Left lung (tissue), 10 donors: Measurements from ENCODE around the gene LNX1. TPM values are rescaled to one million over a fixed set of nuclear protein-coding genes. Genes with fewer than 3 reads are reported as not detected.

Source experiments
- ATAC-seq: fragments of 200-7000 bp; cut with Tn5 transposase; one replicate; pipeline ENCODE4 v1.9.1; 2020; ENCODE audit warnings: moderate library complexity
- DNase-seq, 4 donors: peaks; one replicate each; pipeline ENCODE4 v3.0.0-alpha.2; 2013 to 2020
- H3K27ac ChIP-seq, 2 donors: fragments of 200-600 bp; sonication (generic) in 1 of 2; one replicate each; pipeline versions ENCODE4 v1.5.0 to v1.8.0; 2020 to 2021
- H3K27me3 ChIP-seq, 2 donors: fragments of 200-600 bp; sonication (generic) in 1 of 2; one replicate each; pipeline versions ENCODE4 v1.5.0 to v1.8.0; 2020 to 2021
- H3K36me3 ChIP-seq, 2 donors: fragments of 200-600 bp; sonication (generic) in 1 of 2; one replicate each; pipeline versions ENCODE4 v1.5.0 to v1.8.0; 2020 to 2021
- H3K4me1 ChIP-seq, 2 donors: fragments of 200-600 bp; one replicate each; pipeline ENCODE4 v1.8.0; 2021
- H3K4me3 ChIP-seq, 2 donors: fragments of 200-600 bp; sonication (generic) in 1 of 2; one replicate each; pipeline versions ENCODE4 v1.5.0 to v1.8.0; 2020 to 2021; ENCODE audit warnings: mild to moderate bottlenecking in 1 of 2
- H3K9me3 ChIP-seq, 2 donors: fragments of 200-600 bp; sonication (generic) in 1 of 2; one replicate each; pipeline versions ENCODE4 v1.5.0 to v1.8.0; 2020 to 2021
- CTCF ChIP-seq, 2 donors: fragments of 200-600 bp; sonication (generic) in 1 of 2; IDR thresholded peaks; one replicate each; pipeline versions ENCODE4 v1.5.0 to v1.8.0; 2021; ENCODE audit warnings: antibody characterized with exemption in 2 of 2
- intact Hi-C, 2 donors: fragments of 100-400 bp; cut with DNase I; formaldehyde crosslinking; loops; one replicate each; pipeline versions ENCODE4 v1.11.2 to v1.14.2; 2022
- polyA plus RNA-seq, 6 donors: library from polyadenylated mRNA; unstranded; fragments of 120-200 nt; gene quantifications; one replicate each; pipeline ENCODE4 v1.2.1, GENCODE V29; 2013; ENCODE audit not compliant: insufficient read length in 6 of 6
- total RNA-seq, 2 donors: library from RNA; stranded (reverse); fragmentation: NEBNext Ultra II Directional; extraction: Animal tissue kit (Norgen Biotek cat#: 25700); gene quantifications; one replicate each; pipeline ENCODE4 v1.2.1, GENCODE V29; 2021
- donor health status: DM: no; HTN: yes; CAD: no.
- donor health status: DM: no; HTN: no; CAD: no.

Gene LNX1
- total and polyA plus RNA-seq, 8 donors, result 2.5 to 4.4 (median 3.6) TPM

GRCh38 chr4:53598483-53598882 lies 7.2 kb upstream of the LNX1 start:
- Histone ChIP-seq H3K4me3 (no peak overlapping the region), H3K27ac (no peak overlapping the region), H3K27me3 (no peaks in the 10 kb centered on the region), H3K9me3 (no peaks in the 10 kb centered on the region), H3K4me1 (no peaks in the 10 kb centered on the region), H3K36me3 (no peaks in the 10 kb centered on the region)
- ATAC-seq, result no peak
- DNase-seq, result no peak
- TF ChIP-seq CTCF (IDR thresholded peaks at IDR 0.05), result no peak
- intact Hi-C loops, result no loop called here

DNA sequence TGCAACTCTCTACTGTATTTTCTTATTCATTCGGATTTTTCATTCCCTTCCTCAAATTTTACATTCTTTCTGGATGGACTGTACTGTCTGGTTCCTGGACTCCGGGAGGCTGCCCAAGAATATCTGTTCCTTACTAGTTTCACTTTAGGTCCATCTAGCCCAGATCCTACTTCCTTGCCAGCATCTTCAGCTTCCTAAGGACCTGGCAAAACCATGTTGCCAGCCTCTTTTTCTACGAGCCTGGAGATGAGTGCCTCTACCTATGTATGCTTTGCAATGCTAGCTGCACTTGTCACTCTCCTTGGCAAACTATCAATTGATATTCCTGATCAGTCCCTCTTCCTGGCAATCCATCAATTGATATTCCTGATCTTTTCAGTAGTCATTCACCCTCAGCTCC lies 5.6 kb upstream of the LNX1 start:
- H3K27ac ChIP-seq, result no peak overlapping the region
- TF ChIP-seq CTCF (IDR thresholded peaks at IDR 0.05), result no peak
- no peaks in the 10 kb centered on the region for H3K9me3 ChIP-seq
- H3K27me3 ChIP-seq, result no peaks in the 10 kb centered on the region
- peaks cover 7 to 9% of the 10 kb centered on the region in 2 donors for H3K4me1 ChIP-seq
- H3K4me3 ChIP-seq, result no peak overlapping the region
- H3K36me3 ChIP-seq, result no peaks in the 10 kb centered on the region
- intact Hi-C loops, result no loop called here
- ATAC-seq, result no peak
- no peak for DNase-seq

GRCh38 chr4:53595834-53596233 lies 4.5 kb upstream of the LNX1 start:
- H3K27me3 ChIP-seq, result peaks cover 0 to 5% of the 10 kb centered on the region in 2 donors
- TF ChIP-seq CTCF (IDR thresholded peaks at IDR 0.05), result no peak
- H3K27ac ChIP-seq, result no peak overlapping the region
- peaks cover 11 to 16% of the 10 kb centered on the region in 2 donors for H3K4me1 ChIP-seq
- H3K36me3 ChIP-seq, result no peaks in the 10 kb centered on the region
- DNase-seq (no peak), ATAC-seq (no peak)
- no peaks in the 10 kb centered on the region for H3K9me3 ChIP-seq
- H3K4me3 ChIP-seq, result no peak overlapping the region
- intact Hi-C loops, result no loop called here

- DNase-seq (no peak), ATAC-seq (no peak)
- intact Hi-C loops, result no loop called here
- no peak for TF ChIP-seq CTCF (IDR thresholded peaks at IDR 0.05)
- no peaks in the 10 kb centered on the region for H3K9me3 ChIP-seq
- H3K27ac ChIP-seq, result no peak overlapping the region
- no peak overlapping the region for H3K4me3 ChIP-seq
- peaks cover 11 to 16% of the 10 kb centered on the region in 2 donors for H3K4me1 ChIP-seq
- H3K36me3 ChIP-seq, result no peaks in the 10 kb centered on the region
- H3K27me3 ChIP-seq, result peaks cover 0 to 7% of the 10 kb centered on the region in 2 donors
Observed at GRCh38 chr4:53595204-53595603, 3.9 kb upstream of the LNX1 start.

DNA sequence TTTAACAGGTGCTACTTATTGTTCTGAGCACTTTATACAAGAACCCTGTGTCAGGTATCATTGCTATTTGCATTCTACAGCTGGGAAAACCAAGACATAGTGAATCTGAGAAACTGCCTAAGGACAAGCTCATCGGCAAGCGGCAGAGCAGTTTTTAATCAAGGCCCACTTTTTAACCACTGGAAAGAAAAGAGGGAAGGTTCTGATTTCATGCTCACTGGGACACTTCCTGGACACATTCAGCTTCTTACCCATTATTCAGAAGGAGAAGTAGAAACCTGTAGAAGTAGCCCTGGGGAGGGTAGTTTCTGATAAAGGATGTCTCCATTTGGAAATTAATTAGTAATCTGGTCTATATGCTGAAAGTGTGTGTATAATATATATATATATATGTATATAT lies 2.5 kb upstream of the LNX1 start:
- no peaks in the 10 kb centered on the region for H3K9me3 ChIP-seq
- H3K4me1 ChIP-seq, result peaks cover 11 to 16% of the 10 kb centered on the region in 2 donors
- intact Hi-C loops, result no loop called here
- ATAC-seq (no peak), DNase-seq (no peak)
- no peak overlapping the region for H3K27ac ChIP-seq
- H3K27me3 ChIP-seq, result peaks cover 0 to 7% of the 10 kb centered on the region in 2 donors
- no peak for TF ChIP-seq CTCF (IDR thresholded peaks at IDR 0.05)
- H3K4me3 ChIP-seq, result no peak overlapping the region
- H3K36me3 ChIP-seq, result no peaks in the 10 kb centered on the region
